NCI-H510A (cell line): ENCODE measurements around the gene NDUFA11.

Experiments used
- DNase-seq: peaks from one replicate; lab custom pipeline; 2025; lab: John Stamatoyannopoulos, UW

The NDUFA11 gene

GRCh38 chr19:5908773-5909442 lies 5.3 kb upstream of the NDUFA11 start:
- no peak for DNase-seq

- no peak for DNase-seq
Observed at GRCh38 chr19:5907241-5907640, 3.7 kb upstream of the NDUFA11 start.

DNA sequence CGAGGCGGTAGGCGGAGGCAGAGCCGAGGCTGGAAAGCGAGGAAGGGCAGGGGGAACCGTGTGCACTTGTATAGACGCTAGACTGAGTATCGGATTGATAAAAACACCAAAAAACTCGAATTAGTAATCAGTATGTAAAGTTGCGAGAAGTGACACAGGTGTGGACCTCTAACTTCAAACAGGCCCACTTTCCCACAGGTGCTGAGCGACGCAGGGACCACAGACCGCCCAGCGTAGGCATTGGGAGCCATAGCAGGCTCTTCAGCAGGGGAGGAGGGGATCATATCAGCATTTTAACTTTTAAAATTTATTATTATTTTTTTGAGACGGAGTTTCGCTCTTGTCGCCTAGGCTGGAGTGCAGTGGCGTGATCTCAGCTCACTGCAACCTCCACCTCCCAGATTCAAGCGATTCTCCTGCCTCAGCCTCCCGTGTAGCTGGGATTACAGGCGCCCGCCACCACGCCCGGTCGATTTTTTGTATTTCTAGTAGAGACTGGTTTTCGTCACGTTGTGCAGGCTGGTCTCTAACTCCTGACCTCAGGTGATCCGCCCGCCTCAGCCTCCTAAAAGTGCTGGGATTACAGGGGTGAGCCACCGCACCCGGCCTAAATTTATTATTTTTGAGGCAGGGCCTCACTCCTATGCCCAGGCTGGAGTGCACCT lies 1.7 kb upstream of the NDUFA11 start:
- DNase-seq: no peak

GRCh38 chr19:5904352-5905113 lies 943 bp upstream of the NDUFA11 start, which contains the start of gene VMAC:
TSS of gene VMAC (plus strand) at chr19:5904872. CDS start at chr19:5904891, 19 bp downstream.
- DNase-seq: peak; percentile 100

DNA sequence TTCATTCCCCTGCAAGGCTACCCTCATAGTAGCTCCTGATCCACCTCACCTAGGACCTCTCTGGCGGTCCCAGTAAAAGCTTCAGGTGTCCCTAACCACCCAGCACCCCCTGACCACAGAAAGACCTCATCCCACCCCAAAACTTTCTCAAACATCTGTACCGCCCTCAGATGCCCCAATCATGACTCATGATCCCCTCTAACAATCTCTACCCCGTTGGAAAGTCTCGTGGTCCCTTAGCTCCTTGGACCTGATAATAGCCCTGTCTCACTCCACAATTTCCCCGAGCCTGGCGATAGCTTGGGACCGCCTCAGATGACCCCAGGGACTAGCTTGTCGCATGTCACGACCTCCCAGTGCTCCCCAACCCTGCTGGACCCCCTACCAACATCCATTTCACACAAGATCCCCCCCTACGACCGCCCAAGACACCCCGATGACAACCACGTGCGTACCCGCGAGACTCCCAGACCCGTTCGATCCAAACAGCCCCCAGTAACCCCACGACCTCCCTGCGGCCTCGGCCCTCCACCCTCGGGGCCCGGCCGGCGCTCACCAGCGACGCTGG lies 450 bp downstream of the NDUFA11 start:
- no peak for DNase-seq

GRCh38 chr19:5900976-5901375 lies 2.6 kb downstream of the NDUFA11 start:
- no peak for DNase-seq

DNA sequence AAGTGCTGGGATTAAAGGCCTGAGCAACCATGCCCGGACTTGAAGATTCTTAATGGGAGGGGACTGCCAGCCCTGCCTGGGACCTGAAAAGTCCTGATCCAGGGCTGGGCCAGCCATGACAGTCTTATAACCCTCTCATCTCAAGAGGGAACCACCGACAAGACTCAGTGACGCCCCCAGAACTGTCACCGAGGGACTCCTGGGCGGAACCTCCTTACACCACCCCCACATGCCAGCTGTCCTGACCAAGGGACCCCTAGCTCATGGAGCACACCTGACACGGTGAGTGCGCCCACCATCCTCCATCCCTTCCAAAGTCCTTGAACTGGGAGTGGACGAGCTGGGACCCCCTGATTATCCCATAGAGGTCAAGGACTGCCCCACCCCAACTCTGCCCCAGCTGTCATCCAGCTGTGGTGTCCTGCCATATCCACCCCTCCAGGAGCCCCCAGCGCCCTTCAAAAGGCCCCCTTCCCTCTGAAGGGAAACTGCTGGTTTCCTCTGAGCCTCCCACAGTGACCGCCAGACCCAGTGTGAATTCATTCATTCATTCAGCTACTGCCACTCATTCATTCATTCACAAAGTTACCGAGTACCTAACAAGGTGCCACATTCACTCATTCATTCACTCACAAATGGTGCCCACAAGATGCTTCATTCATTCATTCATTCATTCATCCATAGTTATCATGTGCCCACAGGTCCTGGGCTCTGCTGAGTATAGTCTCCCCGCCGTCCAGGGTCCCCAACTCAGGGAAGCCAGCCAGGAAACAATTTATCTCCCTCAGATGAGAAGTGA lies 3.7 kb downstream of the NDUFA11 start:
- DNase-seq: no peak

- DNase-seq: no peak
Observed at GRCh38 chr19:5897189-5897969, 6.2 kb downstream of the NDUFA11 start.

- no peak for DNase-seq
Observed at GRCh38 chr19:5896365-5897076, 7.1 kb downstream of the NDUFA11 start.

GRCh38 chr19:5895890-5896289 lies 7.7 kb downstream of the NDUFA11 start:
- no peak for DNase-seq

DNA sequence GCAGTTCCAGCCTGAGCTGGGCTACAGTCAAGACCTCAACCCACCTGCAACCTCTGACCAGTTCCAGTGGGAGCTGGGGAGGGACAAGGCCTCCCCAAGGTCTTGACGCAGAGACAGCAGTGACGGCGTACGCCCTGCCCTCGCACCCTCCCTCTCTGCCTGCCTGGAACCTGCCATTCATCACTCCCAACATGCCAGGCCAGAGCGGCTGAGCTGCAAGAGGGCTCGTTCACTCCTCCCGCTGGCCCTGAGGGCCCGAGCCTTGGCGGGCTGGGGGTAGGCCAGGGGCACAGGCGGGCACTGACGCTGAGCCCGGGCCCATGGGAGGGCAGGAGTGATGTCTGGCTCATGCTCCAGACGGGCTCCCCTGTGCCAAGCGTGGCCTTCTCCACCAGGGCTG lies 8.2 kb downstream of the NDUFA11 start:
- no peak for DNase-seq

GRCh38 chr19:5894704-5895349 lies 8.8 kb downstream of the NDUFA11 start:
- DNase-seq: no peak

GRCh38 chr19:5893907-5894703 lies 9.5 kb downstream of the NDUFA11 start:
- no peak for DNase-seq

DNA sequence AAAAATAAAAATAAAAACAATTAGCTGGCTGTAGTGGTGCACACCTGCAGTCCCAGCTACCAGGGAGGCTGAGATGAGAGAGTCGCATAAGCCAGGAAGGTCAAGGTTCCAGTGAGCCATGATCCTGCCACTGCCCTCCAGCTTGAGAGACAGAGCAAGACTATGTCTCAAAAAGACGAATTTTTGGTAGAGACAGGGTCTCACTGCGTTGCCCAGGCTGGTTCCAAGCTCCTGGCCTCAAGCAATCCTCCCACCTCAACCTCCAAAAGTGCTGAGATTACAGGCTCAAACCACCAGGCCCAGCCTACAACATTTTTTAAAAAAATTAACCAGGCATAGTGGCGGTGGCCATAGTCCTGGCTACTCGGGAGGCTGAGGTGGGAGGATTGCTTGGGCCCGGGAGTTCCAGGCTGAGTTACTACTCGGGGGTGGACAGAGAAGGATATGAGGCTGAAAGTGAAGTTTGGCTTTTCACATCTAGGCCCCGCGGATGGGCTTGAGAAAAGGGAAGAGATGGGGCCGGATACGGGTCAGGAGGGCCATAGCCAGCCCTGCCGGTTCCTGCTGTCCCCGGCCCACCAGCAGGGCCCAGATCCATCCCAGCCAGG lies 10.2 kb downstream of the NDUFA11 start:
- no peak for DNase-seq

DNA sequence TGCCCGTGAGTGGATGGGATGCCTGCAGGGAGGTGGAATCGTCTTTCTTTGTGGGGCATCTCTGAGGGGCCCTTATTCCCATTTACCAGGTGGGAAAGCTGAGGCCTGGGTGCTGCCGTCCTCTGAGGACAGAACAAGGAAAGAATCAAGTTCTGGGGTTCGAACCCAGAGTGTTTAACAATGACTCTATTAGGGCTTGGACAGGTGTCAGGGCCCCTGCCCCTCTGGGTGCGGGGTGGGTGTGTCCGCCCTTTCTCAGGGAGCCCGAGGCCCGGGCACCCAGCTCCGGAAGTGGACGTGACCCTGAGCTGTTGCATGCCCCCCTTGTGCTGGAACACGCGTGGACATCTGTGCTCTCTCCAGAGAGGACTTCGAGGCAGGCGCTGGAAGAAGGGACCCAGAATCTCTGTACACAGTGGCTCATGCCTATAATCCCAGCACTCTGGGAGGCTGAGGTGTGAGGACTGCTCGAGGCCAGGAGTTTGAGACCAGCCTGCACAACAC lies 10.8 kb downstream of the NDUFA11 start:
- no peak for DNase-seq

GRCh38 chr19:5891938-5892771 lies 11.4 kb downstream of the NDUFA11 start:
- no peak for DNase-seq

GRCh38 chr19:5891572-5891937 lies 12.0 kb downstream of the NDUFA11 start:
- no peak for DNase-seq

GRCh38 chr19:5890099-5890498 lies 13.5 kb downstream of the NDUFA11 start:
- DNase-seq: no peak
